Endothelial cell of umbilical vein (primary cell): Measurements from ENCODE around the gene RNPEPL1. TPM values are rescaled to one million over a fixed set of nuclear protein-coding genes. Genes with fewer than 3 reads are reported as not detected.

Experiments
- BruUV-seq: library from RNA; stranded (reverse); fragments of 400-500 nt; replicated peaks from 2 replicates; lab custom pipeline; 2021; lab: Mats Ljungman, UMichigan
- CTCF ChIA-PET: fragments of 300-600, 350-600 bp; sonication (Branson Sonifier 250); formaldehyde crosslinking; loops from one replicate; lab custom pipeline; 2021; ENCODE audit warnings: antibody characterized with exemption, inconsistent platforms; lab: Charles Lee
- POLR2A ChIA-PET: fragments of 300-600, 350-600 bp; sonication (Branson Sonifier 250); formaldehyde crosslinking; loops from one replicate; lab custom pipeline; 2021; ENCODE audit warnings: antibody characterized with exemption, inconsistent platforms; lab: Charles Lee
- DNase-seq: peaks from one replicate; pipeline ENCODE4 v3.0.0-alpha.2; 2011; ENCODE audit warnings: low read depth, low spot score
- FAIRE-seq: peaks from 2 replicates; lab custom pipeline; 2011; peaks lifted over from hg19 to GRCh38; lab: Jason Lieb, UNC
- H2AFZ ChIP-seq: 2 replicates; pipeline ENCODE4 v1.6.0; 2012; ENCODE audit warnings: low read depth, low read length, control low read depth, inconsistent platforms
- H3K27ac ChIP-seq: 2 replicates; pipeline ENCODE4 v1.5.1; 2011; ENCODE audit warnings: low read depth, mild to moderate bottlenecking, control low read depth, low read length, moderate library complexity; ENCODE audit not compliant: insufficient read depth
- H3K27me3 ChIP-seq, 2 experiments: 2 replicates each; pipeline versions ENCODE4 v1.6.0 to v1.6.1; 2011; ENCODE audit warnings: low read length in 2 of 2, mixed read lengths in 1 of 2; ENCODE audit not compliant: control insufficient read depth in 2 of 2, insufficient read depth in 2 of 2
- H3K36me3 ChIP-seq, 2 experiments: 2 replicates in 1 of 2; 3 replicates in 1 of 2; pipeline ENCODE4 v1.5.1; 2011; ENCODE audit warnings: low read length in 2 of 2, mild to moderate bottlenecking in 1 of 2, moderate library complexity in 1 of 2; ENCODE audit not compliant: control insufficient read depth in 2 of 2, insufficient read depth in 2 of 2; ENCODE audit errors: extremely low read depth in 1 of 2
- H3K4me1 ChIP-seq: 3 replicates; pipeline ENCODE4 v1.5.1; 2011; ENCODE audit warnings: mild to moderate bottlenecking, low read length; ENCODE audit not compliant: control insufficient read depth, insufficient read depth; ENCODE audit errors: extremely low read depth
- H3K4me2 ChIP-seq: 2 replicates; pipeline ENCODE4 v1.6.1; 2011; ENCODE audit warnings: low read length, control low read depth, mixed read lengths; ENCODE audit not compliant: insufficient read depth
- H3K4me3 ChIP-seq, 3 experiments: fragments of 200-600 bp in 1 of 3; sonication (generic), shearing (Covaris generic) in 1 of 3; replicated peaks in 1 of 3; 2 replicates each; pipeline ENCODE4 v1.5.1; 2011 to 2016; ENCODE audit warnings: control low read depth in 3 of 3, low read length in 3 of 3, mild to moderate bottlenecking in 2 of 3, inconsistent platforms in 1 of 3, low read depth in 1 of 3, moderate library complexity in 1 of 3; ENCODE audit not compliant: insufficient read depth in 1 of 3
- H3K79me2 ChIP-seq: 2 replicates; pipeline ENCODE4 v1.6.0; 2012; ENCODE audit warnings: low read length, inconsistent platforms; ENCODE audit not compliant: control insufficient read depth, insufficient read depth
- H3K9ac ChIP-seq: replicated peaks from 2 replicates; pipeline ENCODE3; 2011; ENCODE audit warnings: low read length, control low read depth; ENCODE audit not compliant: insufficient read depth; ENCODE audit errors: extremely low read depth
- H3K9me1 ChIP-seq: replicated peaks from 3 replicates; pipeline ENCODE4 v1.6.0; 2011; ENCODE audit warnings: mild to moderate bottlenecking, low read length; ENCODE audit not compliant: control insufficient read depth, insufficient read depth; ENCODE audit errors: extremely low read depth
- H3K9me3 ChIP-seq: replicated peaks from 2 replicates; pipeline ENCODE4 v1.5.1; 2012; ENCODE audit warnings: low read length, inconsistent platforms; ENCODE audit not compliant: control insufficient read depth, insufficient read depth
- H4K20me1 ChIP-seq: replicated peaks from 2 replicates; pipeline ENCODE3; 2011; ENCODE audit warnings: mild to moderate bottlenecking, low read length; ENCODE audit not compliant: control insufficient read depth, insufficient read depth; ENCODE audit errors: extremely low read depth
- EZH2 ChIP-seq: IDR thresholded peaks from 2 replicates; pipeline ENCODE4 v1.6.1; 2012; ENCODE audit warnings: borderline replicate concordance, low read depth, mild to moderate bottlenecking, moderate library complexity, low read length, inconsistent platforms; ENCODE audit not compliant: severe bottlenecking
- FOS ChIP-seq: IDR thresholded peaks from 2 replicates; pipeline ENCODE4 v1.6.1; 2011; ENCODE audit warnings: mild to moderate bottlenecking, low read length, moderate library complexity, borderline replicate concordance; ENCODE audit not compliant: insufficient read depth
- GATA2 ChIP-seq: IDR thresholded peaks from 2 replicates; pipeline ENCODE4 v1.7.0; 2011; ENCODE audit warnings: low read depth, mild to moderate bottlenecking, moderate library complexity, mixed read lengths, low read length; ENCODE audit not compliant: insufficient read length, insufficient read depth
- JUN ChIP-seq: IDR thresholded peaks from 2 replicates; pipeline ENCODE4 v1.6.1; 2011; ENCODE audit warnings: borderline replicate concordance, low read depth; ENCODE audit not compliant: insufficient read length, insufficient read depth
- MYC ChIP-seq: IDR thresholded peaks from one replicate; pipeline ENCODE4 v1.6.1; 2011; ENCODE audit warnings: mild to moderate bottlenecking, low read depth, low read length
- POLR2A ChIP-seq: IDR thresholded peaks from 2 replicates; pipeline ENCODE4 v1.6.1; 2012; ENCODE audit warnings: low read depth, mild to moderate bottlenecking, control low read depth, low read length
- POLR2AphosphoS5 ChIP-seq: IDR thresholded peaks from 2 replicates; pipeline ENCODE4 v1.6.1; 2012; ENCODE audit warnings: low read depth, mild to moderate bottlenecking, control low read depth, low read length, moderate library complexity; ENCODE audit not compliant: insufficient read depth
- dilution Hi-C: fragments of 300-500 bp; cut with MboI; formaldehyde crosslinking; loops from one replicate; pipeline ENCODE4 v1.15.0; 2019; ENCODE audit warnings: low sequenced_read_pairs; ENCODE audit not compliant: extremely low pct_ligation_motif_present
- intact Hi-C: fragments of 100-400 bp; cut with micrococcal nuclease; formaldehyde crosslinking; loops from one replicate; pipeline ENCODE4 v1.10.0; 2022
- polyA plus RNA-seq, 4 experiments: library from polyadenylated mRNA; depleted of rRNA in 3 of 4; stranded (reverse) in 3 of 4; unstranded in 1 of 4; fragments of >200 nt; gene quantifications; 2 replicates each; pipeline versions ENCODE4 v1.2.1 to v1.2.3, GENCODE V29; 2011 to 2012; ENCODE audit warnings: missing spikeins in 1 of 4
- total RNA-seq: library from RNA; stranded (reverse); gene quantifications from 2 replicates; pipeline ENCODE4 v1.2.3, GENCODE V29; 2021
- TF ChIP-seq, protein P1 (sequence below): IDR thresholded peaks from 2 replicates; pipeline ENCODE4 v1.6.1; 2011; ENCODE audit not compliant: insufficient read depth, insufficient read length
- TF ChIP-seq, protein P2 (sequence below), 2 donors: IDR thresholded peaks; 1 replicate in 1 of 2; 2 replicates in 1 of 2; pipeline ENCODE4 v1.5.1; 2011; ENCODE audit warnings: low read length in 2 of 2, mild to moderate bottlenecking in 2 of 2, moderate library complexity in 2 of 2, control low read depth in 1 of 2, inconsistent platforms in 1 of 2, low read depth in 1 of 2; ENCODE audit not compliant: insufficient read depth in 1 of 2; ENCODE audit errors: extremely low read depth in 1 of 2

The RNPEPL1 gene
- total and polyA plus RNA-seq, 2 donors (not counting 3 experiments of a cell fraction or from before 2014, with no cell fraction given): 35.8 to 67.1 TPM

DNA sequence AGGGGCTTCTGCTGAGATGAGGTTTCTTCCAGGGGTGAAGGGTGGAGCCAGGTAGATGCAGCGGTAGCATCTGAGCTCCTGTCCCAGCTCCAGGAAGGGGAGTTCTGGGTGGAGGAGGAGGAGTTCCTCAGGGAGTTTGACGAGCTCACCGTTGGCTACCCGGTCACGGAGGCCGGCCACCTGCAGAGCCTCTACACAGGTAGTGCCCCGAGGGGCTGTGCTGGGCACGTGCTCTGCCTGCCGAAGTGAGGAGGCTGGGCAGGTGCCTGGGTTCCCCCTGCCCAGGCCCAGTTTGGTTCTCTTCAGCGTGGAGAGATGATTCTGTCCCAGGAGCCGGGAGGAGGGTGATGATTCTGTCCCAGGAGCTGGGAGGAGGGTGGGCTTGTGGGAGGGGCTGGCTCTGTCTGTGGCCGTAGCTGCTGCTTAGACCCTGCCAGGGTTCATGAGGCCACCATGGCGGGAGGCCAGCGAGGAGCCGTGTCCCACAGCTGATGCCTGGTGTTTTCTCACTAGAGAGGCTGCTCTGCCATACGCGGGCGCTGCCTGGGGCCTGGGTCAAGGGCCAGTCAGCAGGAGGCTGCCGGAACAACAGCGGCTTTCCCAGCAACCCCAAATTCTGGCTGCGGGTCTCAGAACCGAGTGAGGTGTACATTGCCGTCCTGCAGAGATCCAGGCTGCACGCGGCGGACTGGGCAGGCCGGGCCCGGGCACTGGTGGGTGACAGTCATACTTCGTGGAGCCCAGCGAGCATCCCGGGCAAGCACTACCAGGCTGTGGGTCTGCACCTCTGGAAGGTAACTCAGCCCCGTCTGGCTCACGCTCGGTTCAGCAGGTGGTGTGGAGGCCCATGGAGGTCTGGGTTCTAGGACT lies 26.5 kb downstream of the RNPEPL1 start:
- TF ChIP-seq MYC (no peak), POLR2A (no peak), EZH2 (no peak), FOS (no peak), GATA2 (no peak), POLR2AphosphoS5 (no peak), JUN (no peak)
- TF ChIP-seq, protein P1, sequence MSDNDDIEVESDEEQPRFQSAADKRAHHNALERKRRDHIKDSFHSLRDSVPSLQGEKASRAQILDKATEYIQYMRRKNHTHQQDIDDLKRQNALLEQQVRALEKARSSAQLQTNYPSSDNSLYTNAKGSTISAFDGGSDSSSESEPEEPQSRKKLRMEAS: no peak
- TF ChIP-seq, protein P2, sequence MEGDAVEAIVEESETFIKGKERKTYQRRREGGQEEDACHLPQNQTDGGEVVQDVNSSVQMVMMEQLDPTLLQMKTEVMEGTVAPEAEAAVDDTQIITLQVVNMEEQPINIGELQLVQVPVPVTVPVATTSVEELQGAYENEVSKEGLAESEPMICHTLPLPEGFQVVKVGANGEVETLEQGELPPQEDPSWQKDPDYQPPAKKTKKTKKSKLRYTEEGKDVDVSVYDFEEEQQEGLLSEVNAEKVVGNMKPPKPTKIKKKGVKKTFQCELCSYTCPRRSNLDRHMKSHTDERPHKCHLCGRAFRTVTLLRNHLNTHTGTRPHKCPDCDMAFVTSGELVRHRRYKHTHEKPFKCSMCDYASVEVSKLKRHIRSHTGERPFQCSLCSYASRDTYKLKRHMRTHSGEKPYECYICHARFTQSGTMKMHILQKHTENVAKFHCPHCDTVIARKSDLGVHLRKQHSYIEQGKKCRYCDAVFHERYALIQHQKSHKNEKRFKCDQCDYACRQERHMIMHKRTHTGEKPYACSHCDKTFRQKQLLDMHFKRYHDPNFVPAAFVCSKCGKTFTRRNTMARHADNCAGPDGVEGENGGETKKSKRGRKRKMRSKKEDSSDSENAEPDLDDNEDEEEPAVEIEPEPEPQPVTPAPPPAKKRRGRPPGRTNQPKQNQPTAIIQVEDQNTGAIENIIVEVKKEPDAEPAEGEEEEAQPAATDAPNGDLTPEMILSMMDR (IDR thresholded peaks at IDR 0.05; ENCODE audit: extremely low read depth in 1 of 2, insufficient read depth in 1 of 2, low read depth in 1 of 2, low read length in 2 of 2): no peak
- dilution Hi-C loops (no loop called here), intact Hi-C loops (no loop called here)
- FAIRE-seq (no peak), DNase-seq (no peak)
- ChIA-PET CTCF (no interaction called here), POLR2A (no interaction called here)
- Histone ChIP-seq H3K9me1 (no peaks in the 10 kb centered on the region), H3K9me3 (no peaks in the 10 kb centered on the region), H3K36me3 (peaks cover 2 to 29% of the 10 kb centered on the region in 2 experiments), H2AFZ (no peak overlapping the region), H3K79me2 (peaks cover 11% of the 10 kb centered on the region), H3K9ac (no peak overlapping the region), H3K4me3 (no peak overlapping the region), H3K4me1 (no peaks in the 10 kb centered on the region), H3K27me3 (no peaks in the 10 kb centered on the region), H4K20me1 (no peaks in the 10 kb centered on the region), H3K27ac (no peak overlapping the region), H3K4me2 (no peak overlapping the region)
- no TSS peak for BruUV-seq
